Vagina (tissue), 2 donors: ENCODE measurements around the gene TGDS.

Source experiments
- CTCF ChIP-seq, 3 experiments: fragments of 450-650 bp in 2 of 3; fragments of 200-600 bp in 1 of 3; sonication (generic) in 1 of 3; IDR thresholded peaks; one replicate each; pipeline ENCODE4 v1.5.1; 2017 to 2019; ENCODE audit warnings: antibody characterized with exemption in 3 of 3, mild to moderate bottlenecking in 2 of 3, moderate library complexity in 2 of 3
- POLR2A ChIP-seq, 2 donors: fragments of 450-650 bp; IDR thresholded peaks; one replicate each; pipeline ENCODE4 v1.6.1; 2017; ENCODE audit warnings: antibody characterized with exemption in 2 of 2, mild to moderate bottlenecking in 2 of 2, moderate library complexity in 2 of 2
- POLR2AphosphoS5 ChIP-seq, 2 donors: sonication (generic); formaldehyde crosslinking; IDR thresholded peaks; one replicate each; pipeline ENCODE4 v1.9.0; 2017; ENCODE audit warnings: antibody characterized with exemption in 2 of 2, mild to moderate bottlenecking in 2 of 2, low read depth in 1 of 2; ENCODE audit not compliant: insufficient read depth in 1 of 2

- TF ChIP-seq CTCF (IDR thresholded peaks at IDR 0.05) = no peak
- no peak for TF ChIP-seq POLR2AphosphoS5 (IDR thresholded peaks at IDR 0.05; ENCODE audit: insufficient read depth in 1 of 2, low read depth in 1 of 2)
- no peak for TF ChIP-seq POLR2A (IDR thresholded peaks at IDR 0.05)
These were observed 70.2 kb downstream of the TGDS start for GRCh38 chr13:94525781-94526180.
